Measurements from ENCODE around the gene TMEM186. TPM values are rescaled to one million over a fixed set of nuclear protein-coding genes. Genes with fewer than 3 reads are reported as not detected.
"Not testable (repeated sequence)": the region's sequence is repeated elsewhere in the genome, so short reads cannot be mapped to it uniquely, and the experiment has no call there.

Gene TMEM186
- 14.2 and 18.4 TPM in 2 replicates for total RNA-seq (ENCODE audit: low replicate concordance)
- long read RNA-seq, transcript TMEM186-201 (2 exons, 1,448 nt) = major isoform, 46 of 51 reads
- long read RNA-seq, partial matches to known transcripts = 0 of 51 reads
- long read RNA-seq, other reads (novel, unspliced or antisense) = 5 of 51 reads

GRCh38 chr16:8797364-8798173 is at the start of gene TMEM186, which contains the start of gene PMM2:
TMEM186 (minus strand) TSS chr16:8797639; CDS start chr16:8797614, 25 bp downstream.
PMM2 (plus strand) TSS chr16:8797839; CDS start chr16:8797883, 44 bp downstream.
- peak; percentile 93 for DNase-seq (ENCODE audit: extremely low spot score, unreplicated experiment)
- no peaks in the 10 kb centered on the region for H3K27me3 Mint-ChIP-seq
- no peaks in the 10 kb centered on the region for H3K36me3 Mint-ChIP-seq
- peak within 1 kb of the TSS; percentile 98 for H3K4me3 Mint-ChIP-seq
- TF ChIP-seq CTCF (conservative IDR thresholded peaks at IDR 0.05) = no peak
- H3K9me3 Mint-ChIP-seq = no peaks in the 10 kb centered on the region
- H3K27ac Mint-ChIP-seq = peak within 1 kb of the TSS; percentile 87
- peaks cover 26% of the 10 kb centered on the region for H3K4me1 Mint-ChIP-seq (ENCODE audit: unreplicated experiment)

GRCh38 chr16:8847145-8847544 is 49.7 kb upstream of the TMEM186 start:
- peaks cover 9% of the 10 kb centered on the region for H3K4me1 Mint-ChIP-seq (ENCODE audit: unreplicated experiment)
- no peak for TF ChIP-seq CTCF (conservative IDR thresholded peaks at IDR 0.05)
- no peak for DNase-seq (ENCODE audit: extremely low spot score, unreplicated experiment)
- H3K27me3 Mint-ChIP-seq = no peaks in the 10 kb centered on the region
- no peaks in the 10 kb centered on the region for H3K9me3 Mint-ChIP-seq
- no peak overlapping the region for H3K27ac Mint-ChIP-seq
- H3K4me3 Mint-ChIP-seq = no peak overlapping the region
- H3K36me3 Mint-ChIP-seq = peaks cover 24% of the 10 kb centered on the region

GRCh38 chr16:8846401-8846932 is 49.0 kb upstream of the TMEM186 start:
- no peak for DNase-seq (ENCODE audit: extremely low spot score, unreplicated experiment)
- no peak for TF ChIP-seq CTCF (conservative IDR thresholded peaks at IDR 0.05)
- Mint-ChIP-seq H3K36me3 (peaks cover 25% of the 10 kb centered on the region), H3K4me3 (no peak overlapping the region), H3K4me1 (ENCODE audit: unreplicated experiment) (peaks cover 11% of the 10 kb centered on the region), H3K27ac (no peak overlapping the region), H3K9me3 (no peaks in the 10 kb centered on the region), H3K27me3 (no peaks in the 10 kb centered on the region)

- Mint-ChIP-seq H3K4me1 (ENCODE audit: unreplicated experiment) (peaks cover 8% of the 10 kb centered on the region), H3K36me3 (peaks cover 23% of the 10 kb centered on the region), H3K27ac (no peak overlapping the region), H3K27me3 (no peaks in the 10 kb centered on the region), H3K9me3 (no peaks in the 10 kb centered on the region), H3K4me3 (no peak overlapping the region)
- DNase-seq (ENCODE audit: extremely low spot score, unreplicated experiment) = no peak
- TF ChIP-seq CTCF (conservative IDR thresholded peaks at IDR 0.05) = no peak
Measured at GRCh38 chr16:8845699-8846298, 48.4 kb upstream of the TMEM186 start.

- not testable (repeated sequence) for DNase-seq (ENCODE audit: extremely low spot score, unreplicated experiment); H3K27ac Mint-ChIP-seq; H3K9me3 Mint-ChIP-seq; H3K4me3 Mint-ChIP-seq; H3K27me3 Mint-ChIP-seq; H3K4me1 Mint-ChIP-seq (ENCODE audit: unreplicated experiment)
- H3K36me3 Mint-ChIP-seq = peaks cover 23% of the 10 kb centered on the region
Measured at GRCh38 chr16:8843296-8843695, 45.9 kb upstream of the TMEM186 start.

GRCh38 chr16:8842016-8842415 is 44.6 kb upstream of the TMEM186 start:
- H3K27me3 Mint-ChIP-seq; DNase-seq (ENCODE audit: extremely low spot score, unreplicated experiment); H3K4me1 Mint-ChIP-seq (ENCODE audit: unreplicated experiment); H3K4me3 Mint-ChIP-seq; H3K9me3 Mint-ChIP-seq: not testable (repeated sequence)
- Mint-ChIP-seq H3K36me3 (peaks cover 23% of the 10 kb centered on the region), H3K27ac (peak overlapping the region; percentile 42)

DNA sequence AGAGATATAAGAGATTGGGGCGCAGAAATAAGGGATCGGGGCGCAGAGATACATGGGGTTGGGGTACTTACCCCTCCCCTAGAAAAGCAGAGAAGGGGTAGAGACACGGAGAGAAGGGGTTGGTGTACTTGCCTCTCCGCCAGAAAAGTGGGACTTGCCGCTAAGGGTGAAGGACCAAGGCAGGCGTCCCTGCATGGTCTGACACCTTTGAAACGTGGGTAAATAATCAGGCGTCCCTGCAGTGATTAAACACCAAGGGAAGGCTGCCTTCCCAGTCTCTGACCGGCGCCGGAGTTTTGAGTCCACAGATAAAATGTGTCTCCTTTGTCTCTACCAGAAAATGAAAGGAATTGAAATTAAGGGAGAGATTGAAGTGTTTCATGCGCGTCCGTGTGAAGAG is 40.2 kb upstream of the TMEM186 start:
- not testable (repeated sequence) for H3K9me3 Mint-ChIP-seq; H3K27me3 Mint-ChIP-seq; H3K27ac Mint-ChIP-seq; H3K4me1 Mint-ChIP-seq (ENCODE audit: unreplicated experiment); H3K4me3 Mint-ChIP-seq; DNase-seq (ENCODE audit: extremely low spot score, unreplicated experiment)
- H3K36me3 Mint-ChIP-seq = peaks cover 12% of the 10 kb centered on the region

GRCh38 chr16:8836797-8837196 is 39.4 kb upstream of the TMEM186 start:
- H3K27ac Mint-ChIP-seq; H3K9me3 Mint-ChIP-seq; H3K36me3 Mint-ChIP-seq; H3K27me3 Mint-ChIP-seq; DNase-seq (ENCODE audit: extremely low spot score, unreplicated experiment); H3K4me1 Mint-ChIP-seq (ENCODE audit: unreplicated experiment); H3K4me3 Mint-ChIP-seq: not testable (repeated sequence)
